GM23338 (cell line): ENCODE data around the gene KCNJ2. TPM values are rescaled to one million over a fixed set of nuclear protein-coding genes. Genes with fewer than 3 reads are reported as not detected.

Experiments used
- ATAC-seq: fragments of 200-7000 bp; cut with Tn5 transposase; 3 replicates; pipeline ENCODE4 v1.9.1; 2020
- DNase-seq: peaks from one replicate; pipeline ENCODE4 v3.0.0-alpha.2; 2015; ENCODE audit warnings: low spot score
- H2AFZ ChIP-seq: fragments of 200-600 bp; sonication (generic); 2 replicates; pipeline ENCODE4 v1.8.0; 2016; ENCODE audit warnings: antibody characterized with exemption, mild to moderate bottlenecking, moderate library complexity
- H3F3A ChIP-seq: fragments of 200-600 bp; sonication (generic); replicated peaks from 2 replicates; pipeline ENCODE4 v1.8.0; 2017; ENCODE audit warnings: antibody characterized with exemption, mixed run types, low read depth
- H3K27ac ChIP-seq: fragments of 200-600 bp; sonication (generic); 2 replicates; pipeline ENCODE4 v1.6.1; 2016; ENCODE audit warnings: low read depth
- H3K27me3 ChIP-seq: fragments of 200-600 bp; sonication (generic); 2 replicates; pipeline ENCODE4 v1.8.0; 2016; ENCODE audit warnings: mild to moderate bottlenecking, mixed run types, moderate library complexity; ENCODE audit not compliant: insufficient read depth
- H3K36me3 ChIP-seq: fragments of 200-600 bp; sonication (generic); 2 replicates; pipeline ENCODE4 v1.8.0; 2016; ENCODE audit warnings: mild to moderate bottlenecking; ENCODE audit not compliant: insufficient read depth
- H3K4me1 ChIP-seq: fragments of 200-600 bp; sonication (generic); 2 replicates; pipeline ENCODE4 v1.8.0; 2016; ENCODE audit warnings: mild to moderate bottlenecking, moderate library complexity; ENCODE audit not compliant: insufficient read depth
- H3K4me2 ChIP-seq: fragments of 200-600 bp; sonication (generic); 2 replicates; pipeline ENCODE4 v1.7.1; 2017; ENCODE audit warnings: mixed run types
- H3K4me3 ChIP-seq: fragments of 200-600 bp; sonication (generic); 2 replicates; pipeline ENCODE4 v1.6.1; 2016; ENCODE audit warnings: mixed run types
- H3K79me2 ChIP-seq: fragments of 200-600 bp; sonication (generic); replicated peaks from 2 replicates; pipeline ENCODE4 v1.8.0; 2017; ENCODE audit warnings: mild to moderate bottlenecking; ENCODE audit not compliant: insufficient read depth
- H3K9me2 ChIP-seq: fragments of 200-600 bp; sonication (generic); 2 replicates; pipeline ENCODE4 v1.8.0; 2017; ENCODE audit not compliant: insufficient read depth
- H4K20me1 ChIP-seq: fragments of 200-600 bp; sonication (generic); replicated peaks from 2 replicates; pipeline ENCODE4 v1.8.0; 2017; ENCODE audit warnings: mild to moderate bottlenecking; ENCODE audit not compliant: insufficient read depth
- H3K27ac Mint-ChIP-seq: 2 replicates; pipeline ENCODE4 v1.8.0; 2020; ENCODE audit warnings: inconsistent platforms, mild to moderate bottlenecking, moderate library complexity, mixed read lengths
- H3K27me3 Mint-ChIP-seq: 3 replicates; pipeline ENCODE4 v1.8.0; 2022; ENCODE audit warnings: low read depth, mild to moderate bottlenecking, moderate library complexity, mixed read lengths, inconsistent platforms; ENCODE audit not compliant: insufficient read depth, poor library complexity
- H3K36me3 Mint-ChIP-seq: 3 replicates; pipeline ENCODE4 v1.8.0; 2021; ENCODE audit warnings: low read depth, mild to moderate bottlenecking, inconsistent platforms, moderate library complexity, mixed read lengths
- H3K4me1 Mint-ChIP-seq: 3 replicates; pipeline ENCODE4 v1.8.0; 2020; ENCODE audit warnings: mild to moderate bottlenecking, inconsistent platforms, mixed read lengths
- H3K4me3 Mint-ChIP-seq: 3 replicates; pipeline ENCODE4 v1.8.0; 2021; ENCODE audit warnings: moderate library complexity, mild to moderate bottlenecking, inconsistent platforms, mixed read lengths
- H3K9me3 Mint-ChIP-seq: 3 replicates; pipeline ENCODE4 v1.8.0; 2020; ENCODE audit warnings: moderate library complexity, mild to moderate bottlenecking, inconsistent platforms, mixed read lengths
- CREB1 ChIP-seq: fragments of 250-450 bp; sonication (Bioruptor Pico); IDR thresholded peaks from 2 replicates; pipeline ENCODE4 v1.5.0; 2020; ENCODE audit warnings: low read depth, mild to moderate bottlenecking, moderate library complexity
- EZH2 ChIP-seq: fragments of 200-600 bp; sonication (generic); IDR thresholded peaks from one replicate; pipeline ENCODE4 v1.8.0; 2017; ENCODE audit warnings: antibody characterized with exemption, mild to moderate bottlenecking, low read depth; ENCODE audit not compliant: unreplicated experiment
- EZH2phosphoT487 ChIP-seq: fragments of 200-600 bp; sonication (generic); IDR thresholded peaks from one replicate; pipeline ENCODE4 v1.8.1; 2018; ENCODE audit warnings: antibody characterized with exemption; ENCODE audit not compliant: unreplicated experiment
- JUNB ChIP-seq: IDR thresholded peaks from one replicate; pipeline ENCODE4 v1.6.1; 2016; ENCODE audit warnings: antibody characterized with exemption; ENCODE audit not compliant: unreplicated experiment
- NANOG ChIP-seq: IDR thresholded peaks from 2 replicates; pipeline ENCODE4 v1.6.1; 2016; ENCODE audit warnings: antibody characterized with exemption, borderline replicate concordance
- POLR2AphosphoS5 ChIP-seq: IDR thresholded peaks from 2 replicates; pipeline ENCODE4 v1.6.1; 2016; ENCODE audit warnings: antibody characterized with exemption, low read depth
- STAT1 ChIP-seq: IDR thresholded peaks from one replicate; pipeline ENCODE4 v1.6.1; 2016; ENCODE audit warnings: antibody characterized with exemption; ENCODE audit not compliant: unreplicated experiment
- ZNF114 ChIP-seq: fragments of 250-450 bp; sonication (Bioruptor Pico); IDR thresholded peaks from 2 replicates; pipeline ENCODE4 v1.5.0; 2020; ENCODE audit warnings: mild to moderate bottlenecking, moderate library complexity
- ZNF331 ChIP-seq: fragments of 250-450 bp; sonication (Bioruptor Pico); IDR thresholded peaks from 2 replicates; pipeline ENCODE4 v1.5.0; 2020; ENCODE audit warnings: low read depth, mild to moderate bottlenecking, moderate library complexity
- polyA plus RNA-seq: library from polyadenylated mRNA; unstranded; fragments of >200 nt; fragmentation: Nextera tagmentation; extraction: Ambion mirVana; gene quantifications from 2 replicates; pipeline ENCODE4 v1.2.1, GENCODE V29; 2016
- total RNA-seq: library from RNA; depleted of rRNA; stranded (reverse); fragments of >200 nt; shearing (Covaris generic); gene quantifications from 2 replicates; pipeline ENCODE4 v1.2.3, GENCODE V29; 2014
- TF ChIP-seq, protein P1 (sequence below): IDR thresholded peaks from 2 replicates; pipeline ENCODE4 v1.6.1; 2016; ENCODE audit warnings: antibody characterized with exemption
- TF ChIP-seq, protein P2 (sequence below), 2 experiments: fragments of 200-600 bp in 1 of 2; sonication (generic) in 1 of 2; conservative IDR thresholded peaks; 2 replicates each; pipeline versions ENCODE4 v1.5.1 to v1.6.1; 2016 to 2017; ENCODE audit warnings: antibody characterized with exemption in 2 of 2, low read depth in 2 of 2, mild to moderate bottlenecking in 2 of 2, moderate library complexity in 1 of 2
- TF ChIP-seq, protein P3 (sequence below): IDR thresholded peaks from one replicate; pipeline ENCODE4 v1.6.1; 2018; ENCODE audit warnings: antibody characterized with exemption; ENCODE audit not compliant: unreplicated experiment
- TF ChIP-seq, protein P4 (sequence below): fragments of 250-450 bp; sonication (Bioruptor Pico); IDR thresholded peaks from 2 replicates; pipeline ENCODE4 v1.5.0; 2020; ENCODE audit warnings: mild to moderate bottlenecking, moderate library complexity

KCNJ2 gene
- total and polyA plus RNA-seq, 2 experiments from 2014 or later: 2.1 to 4.4 TPM

DNA sequence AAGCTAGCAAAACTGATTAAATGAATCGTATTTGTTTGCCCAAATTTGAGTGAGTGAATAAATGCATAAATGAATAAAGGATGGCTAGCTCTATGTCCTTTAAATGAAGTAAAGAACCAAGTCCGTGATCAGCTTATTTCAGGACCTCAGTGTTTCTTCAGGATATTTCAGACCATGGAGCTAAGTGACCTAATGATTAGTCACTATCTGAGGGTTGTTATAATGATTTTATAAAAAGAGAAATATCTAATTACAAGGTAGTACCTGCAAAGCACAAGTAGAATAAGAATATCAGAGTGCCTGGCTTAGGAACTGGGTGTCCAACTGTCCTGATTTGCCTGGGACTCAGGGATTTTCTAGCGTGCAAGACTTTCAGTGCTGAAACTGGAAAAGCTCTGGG, 12.5 kb downstream of the KCNJ2 start:
- H3K9me3 Mint-ChIP-seq: no peaks in the 10 kb centered on the region
- no peak overlapping the region; the same call in 1 of the 2 replicates for H3K27ac Mint-ChIP-seq
- H3K27me3 ChIP-seq: no peaks in the 10 kb centered on the region
- no peak overlapping the region for H3K4me3 ChIP-seq
- no peaks in the 10 kb centered on the region for H3K79me2 ChIP-seq
- H3K36me3 Mint-ChIP-seq: no peaks in the 10 kb centered on the region
- no peaks in the 10 kb centered on the region for H4K20me1 ChIP-seq
- no peak overlapping the region for H3K27ac ChIP-seq
- H3K4me3 Mint-ChIP-seq: no peak overlapping the region
- peaks cover 10% of the 10 kb centered on the region; the same call in 1 of the 2 replicates for H3K4me1 ChIP-seq
- TF ChIP-seq POLR2AphosphoS5: no peak
- TF ChIP-seq ZNF114 (CRISPR knock-in tag): no peak
- TF ChIP-seq EZH2phosphoT487: no peak
- TF ChIP-seq, protein P1, sequence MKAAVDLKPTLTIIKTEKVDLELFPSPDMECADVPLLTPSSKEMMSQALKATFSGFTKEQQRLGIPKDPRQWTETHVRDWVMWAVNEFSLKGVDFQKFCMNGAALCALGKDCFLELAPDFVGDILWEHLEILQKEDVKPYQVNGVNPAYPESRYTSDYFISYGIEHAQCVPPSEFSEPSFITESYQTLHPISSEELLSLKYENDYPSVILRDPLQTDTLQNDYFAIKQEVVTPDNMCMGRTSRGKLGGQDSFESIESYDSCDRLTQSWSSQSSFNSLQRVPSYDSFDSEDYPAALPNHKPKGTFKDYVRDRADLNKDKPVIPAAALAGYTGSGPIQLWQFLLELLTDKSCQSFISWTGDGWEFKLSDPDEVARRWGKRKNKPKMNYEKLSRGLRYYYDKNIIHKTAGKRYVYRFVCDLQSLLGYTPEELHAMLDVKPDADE: no peak
- TF ChIP-seq, protein P2, sequence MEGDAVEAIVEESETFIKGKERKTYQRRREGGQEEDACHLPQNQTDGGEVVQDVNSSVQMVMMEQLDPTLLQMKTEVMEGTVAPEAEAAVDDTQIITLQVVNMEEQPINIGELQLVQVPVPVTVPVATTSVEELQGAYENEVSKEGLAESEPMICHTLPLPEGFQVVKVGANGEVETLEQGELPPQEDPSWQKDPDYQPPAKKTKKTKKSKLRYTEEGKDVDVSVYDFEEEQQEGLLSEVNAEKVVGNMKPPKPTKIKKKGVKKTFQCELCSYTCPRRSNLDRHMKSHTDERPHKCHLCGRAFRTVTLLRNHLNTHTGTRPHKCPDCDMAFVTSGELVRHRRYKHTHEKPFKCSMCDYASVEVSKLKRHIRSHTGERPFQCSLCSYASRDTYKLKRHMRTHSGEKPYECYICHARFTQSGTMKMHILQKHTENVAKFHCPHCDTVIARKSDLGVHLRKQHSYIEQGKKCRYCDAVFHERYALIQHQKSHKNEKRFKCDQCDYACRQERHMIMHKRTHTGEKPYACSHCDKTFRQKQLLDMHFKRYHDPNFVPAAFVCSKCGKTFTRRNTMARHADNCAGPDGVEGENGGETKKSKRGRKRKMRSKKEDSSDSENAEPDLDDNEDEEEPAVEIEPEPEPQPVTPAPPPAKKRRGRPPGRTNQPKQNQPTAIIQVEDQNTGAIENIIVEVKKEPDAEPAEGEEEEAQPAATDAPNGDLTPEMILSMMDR (conservative IDR thresholded peaks at IDR 0.05; ENCODE audit: low read depth in 2 of 2): no peak
- no peak for TF ChIP-seq CREB1 (CRISPR knock-in tag)
- no peak for TF ChIP-seq EZH2
- no peak for TF ChIP-seq STAT1
- no peak for TF ChIP-seq NANOG
- no peak for TF ChIP-seq ZNF331
- TF ChIP-seq, protein P3, sequence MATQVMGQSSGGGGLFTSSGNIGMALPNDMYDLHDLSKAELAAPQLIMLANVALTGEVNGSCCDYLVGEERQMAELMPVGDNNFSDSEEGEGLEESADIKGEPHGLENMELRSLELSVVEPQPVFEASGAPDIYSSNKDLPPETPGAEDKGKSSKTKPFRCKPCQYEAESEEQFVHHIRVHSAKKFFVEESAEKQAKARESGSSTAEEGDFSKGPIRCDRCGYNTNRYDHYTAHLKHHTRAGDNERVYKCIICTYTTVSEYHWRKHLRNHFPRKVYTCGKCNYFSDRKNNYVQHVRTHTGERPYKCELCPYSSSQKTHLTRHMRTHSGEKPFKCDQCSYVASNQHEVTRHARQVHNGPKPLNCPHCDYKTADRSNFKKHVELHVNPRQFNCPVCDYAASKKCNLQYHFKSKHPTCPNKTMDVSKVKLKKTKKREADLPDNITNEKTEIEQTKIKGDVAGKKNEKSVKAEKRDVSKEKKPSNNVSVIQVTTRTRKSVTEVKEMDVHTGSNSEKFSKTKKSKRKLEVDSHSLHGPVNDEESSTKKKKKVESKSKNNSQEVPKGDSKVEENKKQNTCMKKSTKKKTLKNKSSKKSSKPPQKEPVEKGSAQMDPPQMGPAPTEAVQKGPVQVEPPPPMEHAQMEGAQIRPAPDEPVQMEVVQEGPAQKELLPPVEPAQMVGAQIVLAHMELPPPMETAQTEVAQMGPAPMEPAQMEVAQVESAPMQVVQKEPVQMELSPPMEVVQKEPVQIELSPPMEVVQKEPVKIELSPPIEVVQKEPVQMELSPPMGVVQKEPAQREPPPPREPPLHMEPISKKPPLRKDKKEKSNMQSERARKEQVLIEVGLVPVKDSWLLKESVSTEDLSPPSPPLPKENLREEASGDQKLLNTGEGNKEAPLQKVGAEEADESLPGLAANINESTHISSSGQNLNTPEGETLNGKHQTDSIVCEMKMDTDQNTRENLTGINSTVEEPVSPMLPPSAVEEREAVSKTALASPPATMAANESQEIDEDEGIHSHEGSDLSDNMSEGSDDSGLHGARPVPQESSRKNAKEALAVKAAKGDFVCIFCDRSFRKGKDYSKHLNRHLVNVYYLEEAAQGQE: no peak
- TF ChIP-seq, protein P4, sequence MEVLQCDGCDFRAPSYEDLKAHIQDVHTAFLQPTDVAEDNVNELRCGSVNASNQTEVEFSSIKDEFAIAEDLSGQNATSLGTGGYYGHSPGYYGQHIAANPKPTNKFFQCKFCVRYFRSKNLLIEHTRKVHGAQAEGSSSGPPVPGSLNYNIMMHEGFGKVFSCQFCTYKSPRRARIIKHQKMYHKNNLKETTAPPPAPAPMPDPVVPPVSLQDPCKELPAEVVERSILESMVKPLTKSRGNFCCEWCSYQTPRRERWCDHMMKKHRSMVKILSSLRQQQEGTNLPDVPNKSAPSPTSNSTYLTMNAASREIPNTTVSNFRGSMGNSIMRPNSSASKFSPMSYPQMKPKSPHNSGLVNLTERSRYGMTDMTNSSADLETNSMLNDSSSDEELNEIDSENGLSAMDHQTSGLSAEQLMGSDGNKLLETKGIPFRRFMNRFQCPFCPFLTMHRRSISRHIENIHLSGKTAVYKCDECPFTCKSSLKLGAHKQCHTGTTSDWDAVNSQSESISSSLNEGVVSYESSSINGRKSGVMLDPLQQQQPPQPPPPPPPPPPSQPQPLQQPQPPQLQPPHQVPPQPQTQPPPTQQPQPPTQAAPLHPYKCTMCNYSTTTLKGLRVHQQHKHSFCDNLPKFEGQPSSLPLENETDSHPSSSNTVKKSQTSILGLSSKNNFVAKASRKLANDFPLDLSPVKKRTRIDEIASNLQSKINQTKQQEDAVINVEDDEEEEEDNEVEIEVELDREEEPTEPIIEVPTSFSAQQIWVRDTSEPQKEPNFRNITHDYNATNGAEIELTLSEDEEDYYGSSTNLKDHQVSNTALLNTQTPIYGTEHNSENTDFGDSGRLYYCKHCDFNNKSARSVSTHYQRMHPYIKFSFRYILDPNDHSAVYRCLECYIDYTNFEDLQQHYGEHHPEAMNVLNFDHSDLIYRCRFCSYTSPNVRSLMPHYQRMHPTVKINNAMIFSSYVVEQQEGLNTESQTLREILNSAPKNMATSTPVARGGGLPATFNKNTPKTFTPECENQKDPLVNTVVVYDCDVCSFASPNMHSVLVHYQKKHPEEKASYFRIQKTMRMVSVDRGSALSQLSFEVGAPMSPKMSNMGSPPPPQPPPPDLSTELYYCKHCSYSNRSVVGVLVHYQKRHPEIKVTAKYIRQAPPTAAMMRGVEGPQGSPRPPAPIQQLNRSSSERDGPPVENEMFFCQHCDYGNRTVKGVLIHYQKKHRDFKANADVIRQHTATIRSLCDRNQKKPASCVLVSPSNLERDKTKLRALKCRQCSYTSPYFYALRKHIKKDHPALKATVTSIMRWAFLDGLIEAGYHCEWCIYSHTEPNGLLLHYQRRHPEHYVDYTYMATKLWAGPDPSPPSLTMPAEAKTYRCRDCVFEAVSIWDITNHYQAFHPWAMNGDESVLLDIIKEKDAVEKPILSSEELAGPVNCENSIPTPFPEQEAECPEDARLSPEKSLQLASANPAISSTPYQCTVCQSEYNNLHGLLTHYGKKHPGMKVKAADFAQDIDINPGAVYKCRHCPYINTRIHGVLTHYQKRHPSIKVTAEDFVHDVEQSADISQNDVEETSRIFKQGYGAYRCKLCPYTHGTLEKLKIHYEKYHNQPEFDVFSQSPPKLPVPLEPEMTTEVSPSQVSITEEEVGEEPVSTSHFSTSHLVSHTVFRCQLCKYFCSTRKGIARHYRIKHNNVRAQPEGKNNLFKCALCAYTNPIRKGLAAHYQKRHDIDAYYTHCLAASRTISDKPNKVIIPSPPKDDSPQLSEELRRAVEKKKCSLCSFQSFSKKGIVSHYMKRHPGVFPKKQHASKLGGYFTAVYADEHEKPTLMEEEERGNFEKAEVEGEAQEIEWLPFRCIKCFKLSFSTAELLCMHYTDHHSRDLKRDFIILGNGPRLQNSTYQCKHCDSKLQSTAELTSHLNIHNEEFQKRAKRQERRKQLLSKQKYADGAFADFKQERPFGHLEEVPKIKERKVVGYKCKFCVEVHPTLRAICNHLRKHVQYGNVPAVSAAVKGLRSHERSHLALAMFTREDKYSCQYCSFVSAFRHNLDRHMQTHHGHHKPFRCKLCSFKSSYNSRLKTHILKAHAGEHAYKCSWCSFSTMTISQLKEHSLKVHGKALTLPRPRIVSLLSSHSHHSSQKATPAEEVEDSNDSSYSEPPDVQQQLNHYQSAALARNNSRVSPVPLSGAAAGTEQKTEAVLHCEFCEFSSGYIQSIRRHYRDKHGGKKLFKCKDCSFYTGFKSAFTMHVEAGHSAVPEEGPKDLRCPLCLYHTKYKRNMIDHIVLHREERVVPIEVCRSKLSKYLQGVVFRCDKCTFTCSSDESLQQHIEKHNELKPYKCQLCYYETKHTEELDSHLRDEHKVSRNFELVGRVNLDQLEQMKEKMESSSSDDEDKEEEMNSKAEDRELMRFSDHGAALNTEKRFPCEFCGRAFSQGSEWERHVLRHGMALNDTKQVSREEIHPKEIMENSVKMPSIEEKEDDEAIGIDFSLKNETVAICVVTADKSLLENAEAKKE (CRISPR knock-in tag): no peak
- TF ChIP-seq JUNB: no peak
- H3K4me1 Mint-ChIP-seq: peaks cover 7% of the 10 kb centered on the region
- H2AFZ ChIP-seq: no peak overlapping the region
- no peaks in the 10 kb centered on the region for H3K27me3 Mint-ChIP-seq
- no peak overlapping the region for H3K4me2 ChIP-seq
- DNase-seq (no peak), ATAC-seq (no peak)
- no peaks in the 10 kb centered on the region for H3F3A ChIP-seq
- H3K9me2 ChIP-seq: no peaks in the 10 kb centered on the region
- H3K36me3 ChIP-seq: no peaks in the 10 kb centered on the region
